ENCODE data around the gene IFIT1. TPM values are rescaled to one million over a fixed set of nuclear protein-coding genes. Genes with fewer than 3 reads are reported as not detected.

The IFIT1 gene
- polyA plus RNA-seq, 1 donor (not counting 4 experiments of a cell fraction or from before 2014, with no cell fraction given) = 140 TPM

- dilution Hi-C loops (cut with MboI; ENCODE audit: extremely low pct_ligation_motif_present, low sequenced_read_pairs) = no loop called here
- FAIRE-seq = no peak
- no peaks in the 10 kb centered on the region for H3K4me1 ChIP-seq (ENCODE audit: control insufficient read depth, extremely low read depth, insufficient read depth, low read length)
These were observed 24.9 kb upstream of the IFIT1 start for GRCh38 chr10:89367529-89367928.

GRCh38 chr10:89368129-89368528 lies 24.3 kb upstream of the IFIT1 start:
- Histone ChIP-seq H2AFZ (ENCODE audit: control insufficient read depth, low read length) (no peak overlapping the region), H3K9me3 (ENCODE audit: control insufficient read depth, low read depth, low read length) (no peaks in the 10 kb centered on the region), H3K4me1 (ENCODE audit: control insufficient read depth, extremely low read depth, insufficient read depth, low read length) (no peaks in the 10 kb centered on the region), H3K9me1 (ENCODE audit: control insufficient read depth, extremely low read depth, insufficient read depth, low read length) (no peaks in the 10 kb centered on the region), H3K36me3 (ENCODE audit: control insufficient read depth in 2 of 2, extremely low read depth in 1 of 2, insufficient read depth in 2 of 2, low read length in 2 of 2) (no peaks in the 10 kb centered on the region), H4K20me1 (ENCODE audit: control insufficient read depth, extremely low read depth, insufficient read depth, low read length) (no peaks in the 10 kb centered on the region), H3K27ac (ENCODE audit: control insufficient read depth, insufficient read depth, low read length) (no peak overlapping the region), H3K27me3 (ENCODE audit: control insufficient read depth, extremely low read depth, insufficient read depth, low read length) (no peaks in the 10 kb centered on the region), H3K79me2 (ENCODE audit: control insufficient read depth, insufficient read depth, low read length) (no peaks in the 10 kb centered on the region), H3K9ac (ENCODE audit: control insufficient read depth, extremely low read depth, insufficient read depth, low read length) (no peak overlapping the region), H3K4me3 (ENCODE audit: control insufficient read depth in 2 of 3, extremely low read depth in 1 of 3, insufficient read depth in 2 of 3, low read depth in 1 of 3, low read length in 3 of 3) (no peak overlapping the region), H3K4me2 (ENCODE audit: control insufficient read depth, extremely low read depth, insufficient read depth, low read depth, low read length) (no peak overlapping the region)
- TF ChIP-seq CTCF (optimal IDR thresholded peaks at IDR 0.05 in 1 of 3, IDR thresholded peaks at IDR 0.05 in 1 of 3, conservative IDR thresholded peaks at IDR 0.05 in 1 of 3; ENCODE audit: extremely low read depth in 1 of 3, insufficient read depth in 2 of 3, low read length in 3 of 3) (no peak), EZH2 (IDR thresholded peaks at IDR 0.05; ENCODE audit: low read length) (no peak)
- dilution Hi-C loops (cut with MboI; ENCODE audit: extremely low pct_ligation_motif_present, low sequenced_read_pairs) = no loop called here
- no peak for FAIRE-seq
- DNase-seq (ENCODE audit: low read depth, low spot score) = no peak

More at GRCh38 chr10:89367529-89367928, 24.9 kb upstream of the IFIT1 start:
- H2AFZ ChIP-seq (ENCODE audit: control insufficient read depth, low read length) = no peak overlapping the region
- no peak overlapping the region for H3K9ac ChIP-seq (ENCODE audit: control insufficient read depth, extremely low read depth, insufficient read depth, low read length)
- no peak overlapping the region for H3K27ac ChIP-seq (ENCODE audit: control insufficient read depth, insufficient read depth, low read length)
- H3K27me3 ChIP-seq (ENCODE audit: control insufficient read depth, extremely low read depth, insufficient read depth, low read length) = no peaks in the 10 kb centered on the region
- H3K9me3 ChIP-seq (ENCODE audit: control insufficient read depth, low read depth, low read length) = no peaks in the 10 kb centered on the region
- H4K20me1 ChIP-seq (ENCODE audit: control insufficient read depth, extremely low read depth, insufficient read depth, low read length) = no peaks in the 10 kb centered on the region
- no peaks in the 10 kb centered on the region for H3K9me1 ChIP-seq (ENCODE audit: control insufficient read depth, extremely low read depth, insufficient read depth, low read length)
- no peak overlapping the region for H3K4me2 ChIP-seq (ENCODE audit: control insufficient read depth, extremely low read depth, insufficient read depth, low read depth, low read length)
- TF ChIP-seq CTCF (optimal IDR thresholded peaks at IDR 0.05 in 1 of 3, IDR thresholded peaks at IDR 0.05 in 1 of 3, conservative IDR thresholded peaks at IDR 0.05 in 1 of 3; ENCODE audit: extremely low read depth in 1 of 3, insufficient read depth in 2 of 3, low read length in 3 of 3) (no peak), EZH2 (IDR thresholded peaks at IDR 0.05; ENCODE audit: low read length) (no peak)
- no peaks in the 10 kb centered on the region for H3K79me2 ChIP-seq (ENCODE audit: control insufficient read depth, insufficient read depth, low read length)
- H3K36me3 ChIP-seq (ENCODE audit: control insufficient read depth in 2 of 2, extremely low read depth in 1 of 2, insufficient read depth in 2 of 2, low read length in 2 of 2) = no peaks in the 10 kb centered on the region
- no peak for DNase-seq (ENCODE audit: low read depth, low spot score)
- no peak overlapping the region for H3K4me3 ChIP-seq (ENCODE audit: control insufficient read depth in 2 of 3, extremely low read depth in 1 of 3, insufficient read depth in 2 of 3, low read depth in 1 of 3, low read length in 3 of 3)
